PC-9 (cell line): ENCODE results near the gene MXD1.

Experiments
- EZH2 ChIP-seq: fragments of 200-600 bp; sonication (generic); IDR thresholded peaks from 2 replicates; pipeline ENCODE4 v1.8.0; 2017; ENCODE audit warnings: antibody characterized with exemption, low read depth
- TF ChIP-seq, protein P1 (sequence below): fragments of 200-600 bp; sonication (generic); conservative IDR thresholded peaks from 2 replicates; pipeline ENCODE4 v1.6.1; 2017; ENCODE audit warnings: mixed run types, antibody characterized with exemption, mild to moderate bottlenecking, moderate library complexity

DNA sequence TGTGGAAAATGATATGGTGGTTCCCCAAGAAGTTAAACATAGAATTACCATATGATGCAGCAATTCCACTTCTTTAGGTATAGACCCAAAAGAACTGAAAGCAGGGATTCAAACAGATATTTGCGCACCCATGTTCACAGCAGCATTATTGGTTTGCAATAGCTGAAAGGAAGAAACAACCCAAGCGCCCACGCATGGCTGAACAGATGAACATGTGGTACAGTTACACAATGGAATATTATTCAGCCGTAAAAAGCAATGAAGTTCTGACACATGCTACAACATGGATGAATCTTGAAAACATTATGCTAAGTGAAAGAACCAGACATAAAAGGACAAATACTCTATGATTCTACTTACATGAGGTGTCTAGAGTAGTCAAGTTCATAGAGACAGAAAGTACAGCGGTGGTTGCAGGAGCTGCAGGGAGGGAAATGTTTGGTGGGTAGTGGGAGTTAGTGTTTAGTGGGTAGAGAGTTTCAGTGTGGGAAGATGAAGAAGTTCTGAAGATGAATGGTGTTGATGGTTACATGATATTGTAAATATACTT is 73.3 kb downstream of the MXD1 start:
- TF ChIP-seq, protein P1, sequence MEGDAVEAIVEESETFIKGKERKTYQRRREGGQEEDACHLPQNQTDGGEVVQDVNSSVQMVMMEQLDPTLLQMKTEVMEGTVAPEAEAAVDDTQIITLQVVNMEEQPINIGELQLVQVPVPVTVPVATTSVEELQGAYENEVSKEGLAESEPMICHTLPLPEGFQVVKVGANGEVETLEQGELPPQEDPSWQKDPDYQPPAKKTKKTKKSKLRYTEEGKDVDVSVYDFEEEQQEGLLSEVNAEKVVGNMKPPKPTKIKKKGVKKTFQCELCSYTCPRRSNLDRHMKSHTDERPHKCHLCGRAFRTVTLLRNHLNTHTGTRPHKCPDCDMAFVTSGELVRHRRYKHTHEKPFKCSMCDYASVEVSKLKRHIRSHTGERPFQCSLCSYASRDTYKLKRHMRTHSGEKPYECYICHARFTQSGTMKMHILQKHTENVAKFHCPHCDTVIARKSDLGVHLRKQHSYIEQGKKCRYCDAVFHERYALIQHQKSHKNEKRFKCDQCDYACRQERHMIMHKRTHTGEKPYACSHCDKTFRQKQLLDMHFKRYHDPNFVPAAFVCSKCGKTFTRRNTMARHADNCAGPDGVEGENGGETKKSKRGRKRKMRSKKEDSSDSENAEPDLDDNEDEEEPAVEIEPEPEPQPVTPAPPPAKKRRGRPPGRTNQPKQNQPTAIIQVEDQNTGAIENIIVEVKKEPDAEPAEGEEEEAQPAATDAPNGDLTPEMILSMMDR: no peak
- TF ChIP-seq EZH2: no peak
